ENCODE results near the gene PGM5. TPM values are rescaled to one million over a fixed set of nuclear protein-coding genes. Genes with fewer than 3 reads are reported as not detected.
"Not testable (repeated sequence)": the region's sequence is repeated elsewhere in the genome, so short reads cannot be mapped to it uniquely, and the experiment has no call there.

Gene PGM5
- total RNA-seq, 1 donor from 2014 or later = 194 TPM

GRCh38 chr9:68377723-68378122, 21.3 kb downstream of the PGM5 start:
- DNase-seq (ENCODE audit: low spot score) = not testable (repeated sequence)

DNA sequence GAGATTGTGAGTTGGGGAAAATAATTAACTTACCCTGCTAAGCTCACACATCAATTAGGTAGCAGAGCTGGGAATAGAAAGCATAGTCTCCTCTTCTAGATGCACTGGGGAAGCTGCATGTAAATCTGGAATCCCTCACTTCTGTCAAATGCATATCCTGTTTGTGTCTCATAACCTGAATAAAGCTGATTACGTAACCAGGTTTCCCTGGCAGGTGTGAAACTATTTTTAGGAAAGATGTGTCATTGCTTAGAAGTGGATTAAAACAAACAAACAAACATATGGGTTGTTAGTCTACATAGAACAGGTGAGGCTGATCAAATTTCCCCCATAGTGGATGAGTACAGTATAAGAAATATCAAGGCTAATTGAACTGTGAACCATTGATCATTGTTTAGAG, 27.5 kb downstream of the PGM5 start:
- not testable (repeated sequence) for DNase-seq (ENCODE audit: low spot score)

- DNase-seq (ENCODE audit: low spot score) = not testable (repeated sequence)
Measured at GRCh38 chr9:68389558-68389957, 33.1 kb downstream of the PGM5 start.

GRCh38 chr9:68390737-68391136, 34.3 kb downstream of the PGM5 start:
- DNase-seq (ENCODE audit: low spot score) = not testable (repeated sequence)

GRCh38 chr9:68396411-68397094, 40.1 kb downstream of the PGM5 start:
- DNase-seq (ENCODE audit: low spot score) = not testable (repeated sequence)

GRCh38 chr9:68397095-68397423, 40.6 kb downstream of the PGM5 start:
- DNase-seq (ENCODE audit: low spot score) = not testable (repeated sequence)

GRCh38 chr9:68397796-68398195, 41.4 kb downstream of the PGM5 start:
- peak; percentile 64 for DNase-seq (ENCODE audit: low spot score)

DNA sequence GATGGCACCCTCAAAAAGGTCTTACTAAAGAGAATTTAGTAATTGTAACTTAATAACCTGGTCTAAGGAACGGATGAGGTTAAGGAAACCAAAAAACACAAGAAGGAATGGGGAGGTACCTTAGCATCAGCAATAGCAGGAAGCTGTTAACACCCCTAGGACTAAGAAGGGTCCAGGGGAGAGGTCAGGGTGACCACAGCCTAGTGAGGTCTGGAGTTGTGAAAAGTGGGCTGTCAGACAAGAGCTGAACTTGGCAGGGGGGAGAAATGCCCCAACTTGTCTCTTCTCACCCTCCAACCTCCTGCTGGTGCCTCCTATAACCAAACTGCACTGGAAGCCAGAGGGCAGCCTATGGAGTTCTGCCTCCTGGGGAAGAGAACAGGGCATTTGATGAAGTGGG, 41.9 kb downstream of the PGM5 start:
- DNase-seq (ENCODE audit: low spot score) = not testable (repeated sequence)

DNA sequence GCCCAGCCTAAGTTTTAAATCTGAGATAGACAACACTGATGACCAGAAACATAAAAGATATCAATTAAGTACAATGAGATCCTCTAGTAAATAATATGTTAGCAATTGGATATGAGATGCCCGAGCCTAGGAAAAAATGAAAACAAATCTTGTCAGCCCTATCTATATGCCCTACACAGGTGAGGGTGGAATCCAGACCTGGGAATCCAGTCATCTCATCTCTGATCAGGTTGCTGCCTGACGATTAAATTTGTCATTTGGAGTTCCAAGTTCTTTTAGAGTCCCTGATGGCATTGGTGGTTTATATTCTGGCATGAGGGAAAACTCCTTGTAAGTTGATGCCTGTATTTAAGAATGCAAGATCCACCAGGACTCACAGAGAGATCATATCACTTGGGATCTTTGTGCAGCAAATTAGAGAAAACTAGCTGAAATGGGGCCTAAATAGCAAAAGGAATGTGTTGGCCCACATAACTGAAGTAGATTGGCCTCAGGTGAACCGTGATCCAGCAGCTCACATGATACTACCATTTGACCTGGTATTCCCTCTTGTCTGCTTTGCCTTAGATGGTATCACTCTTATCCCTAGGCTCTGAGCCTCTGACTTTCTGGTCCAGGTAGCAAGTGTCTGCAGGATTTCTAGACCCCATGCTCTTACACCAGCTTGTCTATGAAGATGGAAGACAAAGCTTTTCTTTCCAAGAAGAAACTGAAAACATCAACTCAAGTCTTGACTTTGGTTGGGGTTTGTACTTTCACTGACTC, 48.2 kb downstream of the PGM5 start:
- DNase-seq (ENCODE audit: low spot score) = not testable (repeated sequence)

DNA sequence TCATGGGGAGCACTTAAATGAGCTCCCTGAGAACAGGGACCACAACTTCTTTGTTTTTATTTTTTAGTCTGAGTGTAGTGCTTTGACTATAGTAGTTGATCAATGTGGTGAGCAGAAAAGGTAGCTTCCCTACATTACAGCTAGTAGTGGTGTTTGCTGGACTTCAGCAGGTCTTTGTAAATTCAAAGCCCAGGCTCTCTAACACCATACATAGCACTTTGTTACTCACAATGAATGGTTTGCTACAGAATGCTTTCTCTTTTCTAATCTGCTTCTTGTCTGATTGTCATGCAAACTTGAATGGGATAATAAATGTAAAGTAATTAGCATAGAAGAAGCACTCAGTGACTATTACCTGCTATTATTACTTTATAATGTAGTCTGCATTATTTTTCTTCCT, 55.5 kb downstream of the PGM5 start:
- not testable (repeated sequence) for DNase-seq (ENCODE audit: low spot score)

- not testable (repeated sequence) for DNase-seq (ENCODE audit: low spot score)
Measured at GRCh38 chr9:68412754-68413153, 56.3 kb downstream of the PGM5 start.

GRCh38 chr9:68415065-68415464, 58.7 kb downstream of the PGM5 start:
- not testable (repeated sequence) for DNase-seq (ENCODE audit: low spot score)

DNA sequence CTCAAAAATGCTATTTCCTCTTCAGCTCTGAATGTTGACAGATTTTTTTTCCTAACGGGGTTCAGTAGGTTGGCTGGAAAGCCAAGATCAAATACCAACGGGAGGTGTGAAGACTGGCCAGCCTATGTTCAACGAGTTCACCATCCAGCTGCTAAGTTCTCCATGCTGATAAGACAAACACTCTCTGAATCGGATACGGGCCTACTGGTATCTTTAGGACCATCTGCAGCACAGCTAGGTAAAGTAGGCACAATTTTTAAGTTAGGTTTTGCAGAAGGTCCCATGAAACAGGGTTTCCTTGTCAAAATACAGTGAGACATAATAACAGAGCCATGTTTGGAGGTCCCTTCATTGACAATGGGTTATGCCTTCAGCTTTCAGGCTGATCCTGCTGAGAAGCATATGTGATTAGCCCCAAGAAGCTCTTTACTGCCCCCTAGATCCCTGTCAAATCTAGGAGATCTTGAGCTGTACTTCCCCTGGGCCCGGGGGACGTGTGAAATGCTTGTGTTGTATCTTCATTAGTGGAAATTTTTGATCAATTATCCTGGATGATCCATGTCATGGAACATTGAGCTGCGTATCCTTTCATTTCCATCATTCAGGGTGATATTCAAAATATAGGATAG, 60.6 kb downstream of the PGM5 start:
- no peak for DNase-seq (ENCODE audit: low spot score)

DNA sequence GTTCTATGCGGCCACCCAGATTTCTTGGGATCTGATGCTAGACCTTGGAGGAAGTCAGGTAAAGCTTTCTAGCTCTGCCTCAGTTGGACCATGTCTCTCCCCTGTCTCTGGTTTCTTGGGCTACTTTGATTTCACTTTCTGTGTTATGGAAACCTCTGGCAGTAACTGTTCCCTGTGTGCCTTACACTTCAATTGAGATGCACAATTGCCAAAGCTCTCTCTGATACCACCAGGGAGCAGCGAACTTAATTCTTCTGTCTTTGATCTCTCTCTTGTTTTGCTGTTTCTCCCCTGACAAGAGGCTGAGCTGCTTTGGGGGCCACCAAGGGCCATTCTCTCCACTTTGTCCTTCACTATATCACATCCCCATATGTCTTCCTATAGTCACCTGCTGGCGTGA, 61.4 kb downstream of the PGM5 start:
- DNase-seq (ENCODE audit: low spot score) = no peak

DNA sequence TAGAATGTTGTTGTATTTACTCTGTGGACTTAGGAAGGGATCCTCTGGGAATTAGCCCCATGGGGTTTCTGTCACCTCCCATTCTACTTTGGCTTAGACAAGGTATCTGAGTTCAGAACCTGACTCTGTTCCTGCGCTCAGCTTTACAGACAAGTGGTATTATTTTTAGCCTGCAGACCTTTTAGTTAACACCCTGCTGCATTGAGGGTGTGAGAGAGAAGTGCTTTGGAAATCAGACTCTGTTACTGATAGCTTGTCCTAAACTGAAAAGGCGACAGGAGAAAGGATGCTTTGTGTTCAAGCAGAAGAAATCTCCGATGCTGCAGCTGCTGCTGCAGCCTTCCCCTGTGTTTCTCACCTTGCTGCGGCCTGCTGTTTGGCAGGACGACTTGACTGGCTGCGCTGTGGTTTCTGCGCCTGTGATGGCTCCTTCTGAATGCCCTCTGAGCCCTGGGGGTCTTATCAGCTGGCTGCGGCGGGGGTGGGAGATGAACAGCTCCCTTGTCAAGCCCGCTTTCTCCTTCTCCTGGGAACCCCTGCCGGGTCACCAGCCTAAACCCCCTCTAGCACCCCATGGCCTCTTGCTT, 61.9 kb downstream of the PGM5 start:
- DNase-seq (ENCODE audit: low spot score) = no peak

- DNase-seq (ENCODE audit: low spot score) = no peak
Measured at GRCh38 chr9:68419901-68420300, 63.5 kb downstream of the PGM5 start.

DNA sequence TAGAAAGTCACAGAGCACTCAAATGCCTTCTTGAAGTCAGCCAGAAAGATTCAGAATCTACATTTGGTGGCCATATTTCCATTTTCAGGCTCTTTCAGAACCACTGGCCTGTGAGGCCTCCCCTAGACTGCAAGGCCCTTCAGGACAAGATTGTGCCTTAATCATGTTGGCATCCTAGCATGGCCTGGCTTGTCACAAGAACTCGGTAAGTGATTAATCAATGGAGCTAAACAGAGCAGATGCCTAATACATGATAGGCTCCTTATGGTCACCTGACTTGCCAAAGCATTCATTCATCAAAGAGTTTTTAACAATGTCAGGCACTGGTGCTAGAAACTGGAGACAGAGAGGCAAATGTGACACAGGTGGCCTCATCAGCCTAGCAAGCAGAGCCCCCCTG, 70.3 kb downstream of the PGM5 start:
- DNase-seq (ENCODE audit: low spot score) = no peak

- DNase-seq (ENCODE audit: low spot score) = peak; percentile 80
Measured at GRCh38 chr9:68427216-68427977, 71.0 kb downstream of the PGM5 start.

DNA sequence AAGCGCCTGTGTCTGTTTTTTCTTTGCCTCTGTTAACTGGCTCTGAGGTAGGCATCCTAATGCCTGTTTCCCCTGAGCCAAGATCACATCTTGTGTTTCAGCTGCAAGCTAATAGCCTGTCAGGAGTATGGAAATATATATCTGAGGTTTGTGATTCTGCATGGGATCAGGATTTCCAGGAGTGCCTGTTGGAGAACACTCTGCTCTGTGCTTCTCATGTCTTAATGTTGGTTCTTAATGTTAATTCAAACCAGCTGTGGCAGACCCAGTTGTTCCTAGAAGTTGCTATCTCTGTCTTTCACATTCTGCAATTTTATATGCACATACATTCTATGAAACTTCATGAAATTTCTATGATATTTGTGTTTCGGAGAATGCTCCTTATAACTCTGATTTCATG, 72.1 kb downstream of the PGM5 start:
- DNase-seq (ENCODE audit: low spot score) = peak; percentile 96

- peak; percentile 83 for DNase-seq (ENCODE audit: low spot score)
Measured at GRCh38 chr9:68429631-68430030, 73.2 kb downstream of the PGM5 start.

- DNase-seq (ENCODE audit: low spot score) = no peak
Measured at GRCh38 chr9:68431307-68431706, 74.9 kb downstream of the PGM5 start.
